CD14-positive monocyte (primary cell): ENCODE data around the gene ARHGEF16. TPM values are rescaled to one million over a fixed set of nuclear protein-coding genes. Genes with fewer than 3 reads are reported as not detected.

ENCODE experiments used
- DNase-seq, 3 donors: peaks; one replicate each; pipeline ENCODE4 v3.0.0-alpha.2; 2011 to 2022
- H2AFZ ChIP-seq: 2 replicates; pipeline ENCODE4 v1.6.0; 2012; ENCODE audit warnings: mild to moderate bottlenecking, low read depth, low read length, inconsistent platforms; ENCODE audit not compliant: insufficient read depth, poor library complexity, severe bottlenecking
- H3K27ac ChIP-seq, 2 donors: 1 replicate in 1 of 2; 2 replicates in 1 of 2; pipeline ENCODE4 v1.5.1; 2012 to 2013; ENCODE audit warnings: low read length in 2 of 2, control low read depth in 1 of 2, inconsistent platforms in 1 of 2, low read depth in 1 of 2, mild to moderate bottlenecking in 1 of 2
- H3K27me3 ChIP-seq, 2 donors: one replicate each; pipeline versions ENCODE4 v1.6.0 to v1.6.1; 2011 to 2013; ENCODE audit warnings: low read length in 2 of 2; ENCODE audit not compliant: control insufficient read depth in 2 of 2, insufficient read depth in 2 of 2
- H3K36me3 ChIP-seq, 2 donors: replicated peaks in 1 of 2; 1 replicate in 1 of 2; 2 replicates in 1 of 2; pipeline versions ENCODE4 v1.5.1 to v1.6.1; 2012 to 2013; ENCODE audit warnings: low read length in 2 of 2, control low read depth in 1 of 2, inconsistent platforms in 1 of 2, mild to moderate bottlenecking in 1 of 2; ENCODE audit not compliant: insufficient read depth in 2 of 2, control insufficient read depth in 1 of 2
- H3K4me1 ChIP-seq, 2 donors: 1 replicate in 1 of 2; 2 replicates in 1 of 2; pipeline versions ENCODE4 v1.5.1 to v1.6.1; 2012 to 2013; ENCODE audit warnings: low read length in 2 of 2, control low read depth in 1 of 2, inconsistent platforms in 1 of 2, mild to moderate bottlenecking in 1 of 2, moderate library complexity in 1 of 2; ENCODE audit not compliant: insufficient read depth in 2 of 2, control insufficient read depth in 1 of 2
- H3K4me2 ChIP-seq: replicated peaks from 2 replicates; pipeline ENCODE3; 2012; ENCODE audit warnings: low read length, moderate library complexity, mild to moderate bottlenecking; ENCODE audit not compliant: poor library complexity, severe bottlenecking; ENCODE audit errors: extremely low read depth
- H3K4me3 ChIP-seq, 3 experiments: fragments of 200-600 bp in 1 of 3; sonication (generic) in 1 of 3; replicated peaks in 1 of 3; 1 replicate in 2 of 3; 2 replicates in 1 of 3; pipeline ENCODE4 v1.5.1; 2011 to 2013; ENCODE audit warnings: low read length in 3 of 3, mild to moderate bottlenecking in 3 of 3, control low read depth in 2 of 3, low read depth in 2 of 3, inconsistent platforms in 1 of 3, moderate library complexity in 1 of 3
- H3K79me2 ChIP-seq: 2 replicates; pipeline ENCODE4 v1.6.0; 2012; ENCODE audit warnings: mild to moderate bottlenecking, control low read depth, inconsistent platforms, low read length, moderate library complexity; ENCODE audit not compliant: insufficient read depth
- H3K9ac ChIP-seq: 2 replicates; pipeline ENCODE4 v1.6.0; 2017; ENCODE audit warnings: low read length, mild to moderate bottlenecking; ENCODE audit not compliant: insufficient read depth, poor library complexity, severe bottlenecking
- H3K9me3 ChIP-seq, 2 donors: replicated peaks in 1 of 2; 1 replicate in 1 of 2; 2 replicates in 1 of 2; pipeline versions ENCODE4 v1.5.1 to v1.6.1; 2012 to 2013; ENCODE audit warnings: low read length in 2 of 2, control low read depth in 1 of 2; ENCODE audit not compliant: control insufficient read depth in 1 of 2, insufficient read depth in 1 of 2
- H4K20me1 ChIP-seq: 2 replicates; pipeline ENCODE4 v1.6.0; 2012; ENCODE audit warnings: mild to moderate bottlenecking, low read length, control low read depth, moderate library complexity; ENCODE audit not compliant: insufficient read depth
- H3K27ac Mint-ChIP-seq, 7 donors: one replicate each; pipeline ENCODE4 v1.8.0; 2020; ENCODE audit warnings: mild to moderate bottlenecking in 7 of 7, mixed read lengths in 7 of 7, moderate library complexity in 6 of 7, inconsistent platforms in 2 of 7
- H3K27me3 Mint-ChIP-seq, 3 donors: one replicate each; pipeline ENCODE4 v1.8.0; 2021 to 2022; ENCODE audit warnings: low read depth in 3 of 3, mild to moderate bottlenecking in 3 of 3, mixed read lengths in 3 of 3, moderate library complexity in 3 of 3, inconsistent platforms in 1 of 3
- H3K36me3 Mint-ChIP-seq, 2 donors: one replicate each; pipeline ENCODE4 v1.8.0; 2020; ENCODE audit warnings: mixed read lengths in 2 of 2, inconsistent platforms in 1 of 2, mild to moderate bottlenecking in 1 of 2
- H3K4me1 Mint-ChIP-seq: one replicate; pipeline ENCODE4 v1.8.0; 2020; ENCODE audit warnings: mild to moderate bottlenecking, mixed read lengths
- H3K4me3 Mint-ChIP-seq, 2 donors: one replicate each; pipeline ENCODE4 v1.8.0; 2020; ENCODE audit warnings: mild to moderate bottlenecking in 2 of 2, mixed read lengths in 2 of 2, moderate library complexity in 1 of 2
- H3K9me3 Mint-ChIP-seq, 7 donors: one replicate each; pipeline ENCODE4 v1.8.0; 2020 to 2022; ENCODE audit warnings: mixed read lengths in 7 of 7, mild to moderate bottlenecking in 6 of 7, moderate library complexity in 6 of 7, inconsistent platforms in 2 of 7
- CTCF ChIP-seq: fragments of 200-600 bp; IDR thresholded peaks from one replicate; pipeline ENCODE4 v1.8.0; 2022; ENCODE audit warnings: antibody characterized with exemption, mild to moderate bottlenecking
- WGBS: methylation state at CpG from one replicate; pipeline ENCODE4 v1.1.5; 2013; ENCODE audit warnings: missing lambda C conversion rate; ENCODE audit not compliant: insufficient coverage; 5-methylcytosine and 5-hydroxymethylcytosine counted together
- intact Hi-C, 2 donors: fragments of 100-400 bp; cut with micrococcal nuclease; formaldehyde crosslinking; loops; one replicate each; pipeline versions ENCODE4 v1.15.0 to v1.15.1; 2023
- polyA plus RNA-seq, 3 donors: library from polyadenylated mRNA; depleted of rRNA in 1 of 3; unstranded in 2 of 3; stranded (reverse) in 1 of 3; fragments of 300-500 nt in 2 of 3; fragments of >200 nt in 1 of 3; fragmentation: Illumina TruSeq in 2 of 3; gene quantifications; 1 replicate in 2 of 3; 2 replicates in 1 of 3; pipeline ENCODE4 v1.2.3, GENCODE V29; 2012 to 2021

ARHGEF16 gene
- polyA plus RNA-seq, 3 donors, result not detected

- no peaks in the 10 kb centered on the region for H3K4me1 Mint-ChIP-seq
- no peak overlapping the region for H3K4me3 Mint-ChIP-seq
- H3K27ac ChIP-seq, result no peak overlapping the region
- no peak overlapping the region for H3K4me2 ChIP-seq
- H3K27me3 ChIP-seq, result no peaks in the 10 kb centered on the region
- no peaks in the 10 kb centered on the region for H3K36me3 ChIP-seq
- H3K9me3 Mint-ChIP-seq, result peaks cover 0 to 3% (median 0%) of the 10 kb centered on the region in 7 donors
- no peak for DNase-seq
- 74% methylated on average over 23 of the region's 28 CpGs for WGBS
- no peak overlapping the region for H2AFZ ChIP-seq
- no peak overlapping the region for H3K4me3 ChIP-seq
- no peak overlapping the region for H3K27ac Mint-ChIP-seq
- intact Hi-C loops, result no loop called here
- no peaks in the 10 kb centered on the region for H3K9me3 ChIP-seq
- no peaks in the 10 kb centered on the region for H3K4me1 ChIP-seq
- no peaks in the 10 kb centered on the region for H3K79me2 ChIP-seq
- no peaks in the 10 kb centered on the region for H4K20me1 ChIP-seq
- H3K9ac ChIP-seq, result no peak overlapping the region
- no peak for TF ChIP-seq CTCF
- peaks cover 2 to 5% (median 4%) of the 10 kb centered on the region in 3 donors for H3K27me3 Mint-ChIP-seq
- no peaks in the 10 kb centered on the region for H3K36me3 Mint-ChIP-seq
These were observed 23.0 kb downstream of the ARHGEF16 start for GRCh38 chr1:3477241-3477995.

- Histone ChIP-seq H4K20me1 (no peaks in the 10 kb centered on the region), H3K4me1 (no peaks in the 10 kb centered on the region), H3K27me3 (no peaks in the 10 kb centered on the region), H3K79me2 (no peaks in the 10 kb centered on the region), H3K9ac (no peak overlapping the region), H3K4me3 (no peak overlapping the region), H3K27ac (no peak overlapping the region), H2AFZ (no peak overlapping the region), H3K4me2 (no peak overlapping the region), H3K36me3 (no peaks in the 10 kb centered on the region), H3K9me3 (no peaks in the 10 kb centered on the region)
- no peaks in the 10 kb centered on the region for H3K4me1 Mint-ChIP-seq
- H3K27me3 Mint-ChIP-seq, result peaks cover 0 to 5% (median 2%) of the 10 kb centered on the region in 3 donors
- 82% methylated on average over 24 of the region's 24 CpGs for WGBS
- DNase-seq, result no peak
- H3K9me3 Mint-ChIP-seq, result peaks cover 0 to 3% (median 0%) of the 10 kb centered on the region in 7 donors
- no peak for TF ChIP-seq CTCF
- intact Hi-C loops, result no loop called here
- H3K4me3 Mint-ChIP-seq, result no peak overlapping the region
- H3K36me3 Mint-ChIP-seq, result no peaks in the 10 kb centered on the region
- H3K27ac Mint-ChIP-seq, result no peak overlapping the region
These were observed 23.7 kb downstream of the ARHGEF16 start for GRCh38 chr1:3478187-3478586.
